ENCODE measurements around the gene ATF2.

ATF2 gene

GRCh38 chr2:175076272-175076671, 91.7 kb downstream of the ATF2 start:
- DNase-seq, result no peak

DNA sequence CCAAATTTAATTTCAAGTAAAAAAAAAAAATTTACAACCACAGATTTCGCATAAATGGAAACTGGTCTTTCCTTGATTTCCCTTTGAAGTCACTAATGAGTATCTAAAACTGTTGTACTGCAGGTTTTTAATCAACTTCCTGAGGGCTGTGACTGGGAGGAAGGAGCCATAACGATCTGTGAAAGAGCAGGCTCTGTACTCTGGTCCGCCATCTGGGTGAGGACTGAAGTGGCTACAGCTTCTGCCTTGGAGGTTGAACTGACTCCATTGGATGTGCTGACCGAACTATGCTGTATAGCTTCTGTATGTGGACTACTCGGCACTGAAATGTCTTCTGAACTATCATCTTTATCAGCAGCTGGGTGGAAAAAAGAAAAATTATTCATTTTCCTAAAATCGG, 93.5 kb downstream of the ATF2 start:
- DNase-seq, result no peak

- no peak for DNase-seq
These were observed 99.5 kb downstream of the ATF2 start for GRCh38 chr2:175068534-175068933.

GRCh38 chr2:175066411-175066810, 101.6 kb downstream of the ATF2 start:
- no peak for DNase-seq

GRCh38 chr2:175064797-175065196, 103.2 kb downstream of the ATF2 start:
- DNase-seq, result no peak

GRCh38 chr2:175063741-175064140, 104.3 kb downstream of the ATF2 start:
- no peak for DNase-seq

GRCh38 chr2:175062787-175063585, 105.0 kb downstream of the ATF2 start:
- DNase-seq, result no peak

DNA sequence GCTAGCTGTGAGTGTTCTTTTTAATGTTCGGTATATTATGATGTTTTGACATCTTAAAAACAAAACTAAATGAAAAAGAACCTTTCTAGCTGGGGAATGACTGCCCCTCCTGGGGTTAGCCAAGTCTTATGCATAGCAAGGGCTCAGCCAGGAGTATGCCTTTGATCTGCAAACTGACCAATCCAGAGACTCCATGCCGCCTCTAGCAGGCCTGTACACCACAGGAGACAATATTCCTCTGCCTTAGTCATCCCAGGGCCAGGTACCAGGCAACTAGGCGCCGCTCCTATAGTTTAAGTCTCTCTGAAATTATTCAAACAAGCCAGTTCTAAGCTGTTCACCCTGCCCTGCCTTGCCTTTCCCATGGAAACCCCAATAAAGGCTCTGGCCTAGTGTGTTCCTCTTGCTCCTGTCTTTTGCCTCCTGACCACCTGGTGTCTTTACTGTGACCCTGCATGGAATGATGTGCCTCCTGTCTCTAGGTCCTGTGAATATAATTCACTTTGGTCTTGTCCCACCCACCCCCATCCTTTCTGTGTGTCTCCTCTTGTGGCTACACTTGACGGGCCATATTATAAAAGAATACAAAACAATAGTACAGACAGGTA, 110.8 kb downstream of the ATF2 start:
- DNase-seq, result no peak

- DNase-seq, result no peak
These were observed 112.0 kb downstream of the ATF2 start for GRCh38 chr2:175055993-175056392.

- no peak for DNase-seq
These were observed 113.7 kb downstream of the ATF2 start for GRCh38 chr2:175054340-175054739.

DNA sequence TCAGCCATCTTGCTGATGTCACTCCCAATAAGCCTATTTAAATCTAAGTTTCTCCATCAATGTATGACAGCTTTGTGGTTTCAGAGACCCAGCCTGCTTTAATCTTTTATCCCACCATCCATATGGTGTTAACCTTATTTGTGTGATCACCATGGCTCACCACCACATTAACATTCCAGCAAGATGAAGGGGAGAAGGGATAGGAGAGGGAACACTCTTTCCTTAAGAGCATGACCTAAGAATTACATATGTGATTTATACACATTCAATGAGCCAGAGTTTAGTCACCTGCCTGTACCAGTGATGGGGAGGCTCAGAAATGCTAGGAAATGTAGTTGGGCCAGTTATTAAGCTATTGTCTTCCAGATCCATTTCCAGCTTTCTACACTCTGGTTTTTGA, 118.3 kb downstream of the ATF2 start:
- no peak for DNase-seq

DNA sequence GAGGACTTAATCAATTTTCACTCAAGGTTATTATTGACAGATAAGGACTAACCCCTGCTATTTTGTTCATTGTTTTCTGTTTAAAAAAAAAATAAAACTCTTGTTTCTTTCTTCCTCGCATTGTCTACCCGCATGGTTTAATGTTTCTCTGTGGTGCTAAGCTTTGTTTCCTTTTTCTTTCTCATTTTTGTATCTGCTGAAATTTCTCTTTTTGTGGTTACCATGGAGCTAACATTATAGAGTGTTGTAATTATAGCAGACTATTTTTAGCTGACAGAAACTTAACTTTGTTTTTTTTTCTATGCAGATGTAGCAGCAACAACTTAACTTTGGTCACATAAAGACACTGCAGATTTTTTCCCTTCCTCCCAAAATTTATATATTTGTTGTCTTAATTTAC, 119.7 kb downstream of the ATF2 start:
- DNase-seq, result no peak

DNA sequence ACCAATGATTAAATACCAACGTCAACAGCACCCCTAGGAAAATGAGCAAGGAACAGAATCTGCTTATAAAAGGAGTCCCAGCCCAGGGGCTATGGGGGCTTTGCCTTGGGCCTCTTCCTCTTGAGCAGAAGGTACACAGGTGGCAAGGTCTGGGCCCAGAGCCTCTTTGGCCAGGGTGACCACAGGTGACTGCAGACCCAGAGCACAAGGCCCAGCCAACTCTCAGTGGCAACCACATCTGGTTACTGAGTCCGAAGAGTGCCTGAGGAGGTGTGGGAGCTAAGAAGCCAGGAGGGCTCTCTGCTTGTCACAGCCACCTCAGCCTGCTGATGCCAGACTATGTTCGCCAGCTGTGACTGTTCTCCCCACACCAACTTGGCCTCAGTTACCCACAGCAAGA, 128.5 kb downstream of the ATF2 start:
- no peak for DNase-seq

DNA sequence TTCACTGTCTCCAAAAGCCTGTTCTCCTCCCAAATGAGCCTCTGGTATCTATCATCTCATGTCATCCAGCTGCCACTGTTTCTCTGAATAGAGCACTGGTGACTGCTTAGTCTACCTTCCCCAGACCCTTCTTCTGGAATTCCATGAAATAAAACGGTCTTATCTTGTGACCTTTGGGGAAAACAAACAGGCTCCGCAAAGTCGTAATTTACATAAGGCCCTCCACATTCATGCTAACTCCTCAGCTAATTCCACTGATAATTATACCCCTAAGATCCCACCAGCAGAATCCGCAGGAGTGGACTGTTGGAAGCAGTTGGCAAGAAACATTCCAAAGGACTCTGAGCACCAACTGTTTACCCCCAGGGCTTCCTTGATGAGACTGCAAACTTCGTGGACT, 129.0 kb downstream of the ATF2 start:
- DNase-seq, result no peak

- no peak for DNase-seq
These were observed 130.1 kb downstream of the ATF2 start for GRCh38 chr2:175037941-175038340.

GRCh38 chr2:175036582-175037018, 131.4 kb downstream of the ATF2 start:
- DNase-seq, result no peak

DNA sequence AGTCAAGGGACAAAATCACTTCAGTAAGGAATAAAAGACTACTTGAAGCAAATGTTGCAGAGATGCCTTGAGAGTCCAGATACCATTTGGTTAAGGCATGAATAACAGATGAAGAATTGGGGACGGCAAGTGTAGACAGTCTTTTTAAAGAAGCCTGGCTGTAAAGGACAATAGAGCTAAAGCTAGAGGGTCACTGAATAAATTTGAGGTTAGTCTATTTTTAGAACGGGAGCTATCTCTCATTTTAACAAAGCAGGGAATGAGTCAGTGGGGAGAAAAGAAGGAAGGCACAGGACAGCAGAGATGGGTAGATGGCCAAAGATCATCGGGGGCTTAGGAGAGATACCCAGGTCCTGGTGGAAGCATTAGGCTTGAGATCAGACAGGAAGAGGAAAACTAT, 132.2 kb downstream of the ATF2 start:
- DNase-seq, result no peak

- DNase-seq, result no peak
These were observed 133.3 kb downstream of the ATF2 start for GRCh38 chr2:175034716-175035115.

GRCh38 chr2:175030380-175031271, 137.4 kb downstream of the ATF2 start:
- no peak for DNase-seq

DNA sequence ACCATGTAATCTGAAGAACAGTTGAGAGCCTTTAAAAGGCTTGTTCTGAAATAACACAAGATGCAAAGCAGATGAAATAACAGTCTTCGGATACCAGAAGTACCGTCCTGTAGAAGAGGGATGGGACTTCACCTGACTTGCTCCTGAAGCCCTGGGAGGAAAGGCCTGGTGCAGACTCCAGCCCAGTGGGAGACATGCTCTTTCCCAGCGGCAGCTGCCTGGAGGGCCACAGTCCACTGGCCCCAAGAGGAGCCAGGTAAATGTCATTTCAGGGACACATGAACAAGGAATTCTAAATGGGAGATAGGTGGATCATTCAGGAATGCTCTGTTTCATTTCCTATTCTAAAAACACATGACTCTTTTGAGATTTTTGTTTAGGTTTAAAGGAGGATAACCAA, 140.2 kb downstream of the ATF2 start:
- no peak for DNase-seq

DNA sequence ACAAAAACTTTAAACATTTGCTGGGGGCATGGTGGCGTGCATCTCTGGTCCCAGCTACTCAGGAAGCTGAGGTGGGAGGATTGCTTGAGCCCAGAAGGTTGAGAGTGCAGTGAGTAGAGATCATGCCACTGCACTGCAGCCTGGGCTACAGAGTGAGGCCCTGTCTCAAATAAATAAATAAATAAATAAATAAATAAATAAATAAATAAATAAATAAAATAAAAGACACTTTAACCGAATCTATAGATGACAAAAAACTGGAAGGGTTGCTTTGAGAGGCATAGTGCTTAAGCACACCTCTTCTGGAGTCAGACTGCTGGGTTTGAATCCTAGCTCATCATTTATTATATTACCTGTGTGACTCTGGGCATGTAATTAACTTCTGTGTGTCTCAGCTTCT, 141.6 kb downstream of the ATF2 start:
- DNase-seq, result no peak

DNA sequence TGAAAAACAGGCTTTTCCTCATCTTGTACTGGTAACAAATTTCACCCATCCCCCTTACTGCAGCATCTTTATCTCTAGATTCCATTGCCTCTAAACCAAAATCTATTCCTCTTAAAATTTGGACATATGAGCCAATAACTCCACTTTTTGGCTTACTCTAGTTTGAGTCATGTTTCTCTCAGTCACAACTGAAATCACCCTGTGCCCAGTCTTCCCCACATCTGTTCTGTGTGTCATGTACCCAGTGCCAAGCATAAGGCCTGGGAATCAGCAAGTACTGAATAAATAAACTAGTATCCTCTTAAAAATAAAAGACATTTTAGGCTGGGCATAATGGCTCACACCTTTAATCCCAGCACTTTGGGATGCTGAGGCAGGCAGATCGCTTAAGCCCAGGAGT, 142.1 kb downstream of the ATF2 start:
- DNase-seq, result no peak

- no peak for DNase-seq
These were observed 142.8 kb downstream of the ATF2 start for GRCh38 chr2:175025233-175025632.

GRCh38 chr2:175022923-175023322, 145.1 kb downstream of the ATF2 start:
- no peak for DNase-seq

Data from stimulated activated CD4-positive, alpha-beta T cell treated with anti-CD3 and anti-CD28 coated beads, Interleukin-12 subunit alpha, Interleukin-12 subunit beta, amount 100 ng/mL, for 4 hours (primary cell).